Stimulated activated CD4-positive, alpha-beta T cell treated with anti-CD3 and anti-CD28 coated beads, Interleukin-1b, Interleukin-23, amount 100 ng/mL, for 48 hours (primary cell): ENCODE data around the gene CXCL6.

Experiments
- DNase-seq: peaks from one replicate; pipeline ENCODE4 v3.0.0-alpha.2; 2020

CXCL6 gene

DNA sequence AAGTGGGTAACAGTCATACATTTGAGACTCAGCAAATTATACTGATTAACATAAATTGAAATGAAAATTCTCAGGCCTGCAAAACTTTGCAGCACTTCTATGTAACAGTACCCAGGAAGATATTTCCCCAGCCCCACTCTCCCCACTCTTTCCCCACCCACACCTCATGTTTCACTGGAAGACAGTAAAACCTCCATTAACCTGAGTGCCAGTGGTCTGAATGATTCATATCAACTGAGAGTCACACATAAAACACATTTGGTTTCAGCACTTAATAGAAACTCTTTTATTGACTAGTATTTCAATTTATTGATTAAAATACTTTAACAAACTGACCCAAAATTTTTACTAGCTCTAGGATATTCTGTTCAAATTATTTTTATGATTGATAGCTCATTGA lies 6.9 kb downstream of the CXCL6 start:
- no peak for DNase-seq

DNA sequence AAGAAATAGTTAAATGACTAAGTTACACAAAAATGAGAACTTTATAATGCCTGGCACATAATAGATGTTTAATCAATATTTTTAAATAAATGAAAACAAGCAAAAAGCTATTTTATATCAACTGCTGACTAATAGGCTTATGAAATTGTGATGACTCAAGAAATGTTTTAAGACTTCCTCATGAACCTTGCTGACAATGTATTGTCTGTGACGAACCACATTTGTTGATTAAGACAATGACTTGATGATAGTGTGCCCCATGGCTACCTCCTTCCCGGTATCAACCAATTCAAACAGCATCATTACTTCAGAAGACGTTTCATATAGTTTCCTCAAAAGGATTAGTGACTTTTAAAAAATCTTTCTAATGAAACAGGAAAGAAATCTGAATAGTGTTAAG lies 7.9 kb downstream of the CXCL6 start:
- DNase-seq = no peak

DNA sequence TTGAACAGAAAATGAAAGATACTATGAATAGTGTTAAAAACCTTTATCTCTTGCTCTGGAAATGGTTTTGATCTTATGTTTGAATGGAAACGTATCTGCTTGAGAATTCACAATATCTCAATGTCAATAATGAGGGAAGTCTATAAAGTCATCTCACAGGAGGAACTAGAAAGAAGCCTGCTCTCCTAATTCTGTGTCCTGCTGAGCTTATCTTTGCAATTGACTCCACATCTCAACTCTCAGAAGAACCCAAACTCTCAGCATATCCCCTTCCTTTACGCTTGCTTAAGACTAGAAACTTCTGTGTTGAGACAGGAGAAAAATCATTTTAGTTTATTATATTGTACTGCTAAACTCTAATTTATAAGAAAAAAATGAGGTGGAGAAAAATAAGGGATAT lies 8.3 kb downstream of the CXCL6 start:
- no peak for DNase-seq

DNA sequence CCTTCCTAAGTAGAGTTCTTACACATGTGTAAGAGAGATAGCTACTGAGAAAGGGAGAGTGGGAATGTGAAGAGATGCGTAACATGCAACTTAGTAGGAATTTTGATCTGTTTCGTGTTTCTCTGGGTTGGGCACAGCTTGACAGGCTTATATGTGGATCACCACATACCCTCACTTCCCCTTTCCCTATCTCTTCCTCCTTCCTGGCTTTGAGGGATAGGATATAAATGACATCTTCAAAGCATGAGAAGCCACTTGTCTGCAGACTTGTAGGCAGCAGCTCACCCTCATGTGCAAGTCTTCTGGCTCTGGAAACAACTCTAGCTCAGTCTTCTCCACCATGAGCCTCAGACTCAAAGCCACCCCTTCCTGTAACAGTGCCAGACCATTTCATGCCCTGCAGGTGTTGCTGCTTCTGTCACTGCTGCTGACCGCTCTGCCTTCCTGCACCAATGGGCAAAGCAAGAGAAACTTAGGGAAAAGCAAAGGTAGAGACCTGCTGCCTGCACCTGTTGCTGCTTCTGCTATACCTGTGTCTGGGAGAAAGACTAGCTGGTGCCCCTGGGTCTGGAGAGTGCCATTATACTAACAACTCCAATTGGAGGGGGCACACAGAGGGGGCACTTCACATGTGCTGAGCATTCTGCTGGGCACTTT lies 11.2 kb downstream of the CXCL6 start:
- no peak for DNase-seq

DNA sequence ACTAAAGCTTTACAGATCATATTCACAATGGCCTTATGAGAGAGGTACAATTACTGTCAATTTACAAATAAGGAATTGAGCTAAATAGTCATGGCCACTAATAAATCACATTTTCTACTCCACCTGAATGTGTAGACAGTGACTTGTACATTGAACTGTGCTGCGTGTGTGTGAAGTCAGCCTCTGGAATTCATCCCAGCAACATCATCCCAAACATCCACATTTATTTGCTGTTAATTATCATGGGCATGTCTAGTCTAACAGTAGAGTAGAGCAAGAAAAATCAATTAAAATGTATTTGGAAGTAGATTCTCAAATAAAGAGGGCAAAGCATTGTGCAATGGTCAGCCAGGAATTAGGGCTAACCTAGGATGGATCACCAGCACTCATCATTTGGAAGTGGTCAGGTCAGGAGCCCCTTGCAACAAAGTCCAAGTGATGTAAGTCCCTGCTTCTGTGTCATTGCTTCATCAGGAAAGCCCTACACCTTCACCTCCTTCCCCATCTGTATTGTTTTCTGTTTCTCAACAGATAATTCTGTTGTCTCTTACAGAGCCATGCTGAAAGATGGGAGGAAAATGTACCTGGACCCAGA lies 11.8 kb downstream of the CXCL6 start:
- DNase-seq = no peak

DNA sequence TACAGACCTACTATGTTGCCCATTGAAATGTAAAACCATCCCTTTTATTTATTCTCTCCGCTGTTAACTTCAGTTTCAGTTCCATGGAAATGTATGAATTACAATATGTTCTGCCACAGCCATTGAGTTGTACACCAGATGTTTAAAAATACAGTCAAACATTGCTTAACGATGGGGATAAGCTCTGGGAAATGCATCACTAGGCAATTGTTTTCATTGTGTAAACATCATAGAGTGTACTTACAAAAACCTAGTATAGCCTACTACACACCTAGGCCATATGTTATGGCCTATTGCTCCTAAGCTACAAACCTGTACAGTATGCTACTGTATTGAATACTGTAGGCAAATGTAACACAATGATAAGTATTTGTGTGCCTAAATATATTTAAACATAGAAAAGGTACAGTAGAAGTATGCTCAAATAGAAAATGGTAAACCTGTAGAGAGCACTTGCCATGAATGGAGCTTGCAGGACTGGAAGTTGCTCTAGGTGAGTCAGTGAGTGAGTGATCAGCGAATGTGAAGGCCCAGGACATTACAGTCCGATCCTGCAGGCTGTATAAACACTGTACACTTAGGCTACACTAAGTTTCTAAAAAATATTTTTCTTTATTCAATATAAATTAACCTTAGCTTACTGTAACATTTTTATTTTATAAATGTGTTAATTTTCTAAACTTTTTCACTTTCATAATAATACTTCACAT lies 13.9 kb downstream of the CXCL6 start:
- no peak for DNase-seq

DNA sequence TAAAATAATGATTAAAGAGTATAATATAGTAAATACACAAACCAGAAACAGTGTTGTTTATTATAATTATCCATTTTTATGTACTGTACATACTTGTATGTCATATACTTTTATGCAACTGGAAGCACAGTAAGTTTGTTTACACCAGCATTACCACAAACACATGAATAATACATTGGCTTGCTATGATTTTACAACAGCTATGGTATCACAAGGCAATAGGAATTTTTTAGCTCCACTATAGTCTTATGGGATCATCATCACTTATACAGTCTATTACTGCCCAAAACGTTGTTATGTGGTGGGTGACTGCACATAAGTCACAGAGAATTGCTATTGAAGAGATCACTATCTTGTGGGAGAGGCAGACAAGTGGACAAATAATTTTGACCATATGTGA lies 14.8 kb downstream of the CXCL6 start:
- DNase-seq = no peak

DNA sequence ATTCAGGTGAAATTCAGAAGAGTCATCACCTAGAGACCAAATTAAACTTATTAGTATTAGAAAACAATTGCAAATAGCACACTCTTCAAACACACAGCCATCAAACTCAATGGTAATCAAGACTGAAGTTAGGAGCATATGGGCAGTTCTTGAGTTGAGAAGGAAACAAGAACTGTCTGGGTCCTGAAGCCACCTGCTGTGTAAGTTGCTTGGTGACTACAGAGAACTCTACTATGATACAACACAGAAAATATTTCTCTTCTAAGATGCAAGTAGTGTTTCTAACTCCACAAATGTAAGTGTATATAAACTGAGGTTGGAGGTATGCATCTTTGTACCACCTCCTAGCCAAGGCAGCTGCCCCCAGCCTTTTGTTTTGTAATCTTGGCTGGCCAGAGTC lies 16.3 kb downstream of the CXCL6 start:
- DNase-seq = no peak

DNA sequence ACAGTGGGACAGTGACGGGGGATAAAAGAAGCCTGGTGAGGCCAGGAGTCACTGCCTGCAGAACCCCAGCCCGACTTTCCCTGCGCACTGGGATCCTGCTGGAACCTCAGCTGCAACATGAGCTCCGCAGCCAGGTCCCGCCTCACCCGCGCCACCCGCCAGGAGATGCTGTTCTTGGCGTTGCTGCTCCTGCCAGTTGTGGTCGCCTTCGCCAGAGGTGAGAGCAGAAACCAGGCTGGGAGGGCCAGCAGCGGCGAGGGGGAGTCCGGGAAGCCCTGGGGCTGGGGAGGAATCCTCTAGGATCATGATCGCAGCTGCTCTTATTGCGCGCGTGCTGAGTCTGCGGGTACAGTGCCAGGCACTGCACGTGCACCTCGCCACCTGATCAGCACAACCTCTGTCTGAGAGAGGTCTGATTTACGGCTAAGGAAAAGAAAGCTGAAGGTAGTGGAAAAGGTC lies 16.8 kb downstream of the CXCL6 start, which contains the start of gene PF4V1:
Gene PF4V1 (plus strand): TSS at position 51 of the 459 bp plus-strand sequence. CDS start 67 bp downstream, at position 118.
- no peak for DNase-seq

DNA sequence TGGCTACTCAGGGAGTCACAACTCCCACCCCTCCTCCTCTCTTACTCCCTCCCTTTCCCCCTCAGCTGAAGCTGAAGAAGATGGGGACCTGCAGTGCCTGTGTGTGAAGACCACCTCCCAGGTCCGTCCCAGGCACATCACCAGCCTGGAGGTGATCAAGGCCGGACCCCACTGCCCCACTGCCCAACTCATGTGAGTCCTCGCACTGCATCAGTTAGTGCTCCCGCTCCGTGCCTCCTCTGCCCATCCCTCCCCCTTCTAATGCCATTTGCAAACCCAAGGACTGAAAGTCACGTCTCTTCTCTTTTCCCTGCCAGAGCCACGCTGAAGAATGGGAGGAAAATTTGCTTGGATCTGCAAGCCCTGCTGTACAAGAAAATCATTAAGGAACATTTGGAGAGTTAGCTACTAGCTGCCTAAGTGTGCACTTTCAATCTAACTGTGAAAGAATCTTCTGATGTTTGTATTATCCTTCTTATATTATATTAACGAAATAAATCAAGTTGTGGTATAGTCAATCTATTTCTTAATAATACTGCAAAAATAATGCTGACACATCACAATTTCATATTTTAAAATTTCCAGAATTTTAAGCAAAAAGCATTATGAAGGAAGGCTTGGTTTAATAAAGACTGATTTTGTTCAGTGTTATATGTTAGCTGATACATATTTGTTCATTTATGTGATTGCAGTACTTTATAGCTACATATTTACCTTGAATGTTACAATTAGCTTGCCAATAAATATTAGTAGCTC lies 17.4 kb downstream of the CXCL6 start:
- no peak for DNase-seq

DNA sequence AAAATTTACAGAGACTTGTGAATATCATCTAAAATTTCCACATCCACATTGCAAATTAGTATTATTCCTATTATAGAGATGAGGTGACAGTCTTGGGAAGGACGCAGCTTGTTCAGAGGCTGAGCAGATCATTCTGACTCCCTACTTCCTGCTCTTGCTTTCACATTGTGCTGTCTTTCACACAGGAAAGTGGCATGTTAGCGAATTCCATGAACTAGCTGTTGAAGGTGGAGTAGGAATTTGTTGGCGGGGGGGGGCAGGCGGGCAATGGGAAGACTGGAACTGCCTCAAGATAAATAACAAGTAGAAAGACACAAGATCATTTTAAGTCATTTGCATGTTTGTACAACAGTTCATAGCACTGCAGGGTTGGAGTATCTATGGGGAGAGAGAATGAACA lies 18.9 kb downstream of the CXCL6 start:
- DNase-seq = no peak

DNA sequence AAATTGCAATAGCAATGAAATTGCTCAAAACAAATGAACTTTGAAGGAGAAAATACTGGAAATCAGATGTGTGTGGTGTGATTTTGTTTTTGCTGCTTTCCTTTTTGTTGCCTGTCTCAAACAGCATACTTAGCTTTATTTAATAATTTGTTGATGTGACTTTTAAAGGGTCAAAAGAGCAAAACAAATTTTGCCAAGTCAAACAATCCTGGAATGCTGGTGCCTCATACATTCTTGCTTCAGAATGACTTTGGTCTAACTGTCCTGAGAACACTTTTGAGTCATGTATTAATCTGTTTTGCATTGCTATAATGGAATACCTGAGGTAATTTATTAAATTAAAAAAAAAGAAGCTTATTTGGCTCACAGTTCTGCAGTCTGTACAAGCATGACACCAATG lies 20.0 kb downstream of the CXCL6 start:
- no peak for DNase-seq

DNA sequence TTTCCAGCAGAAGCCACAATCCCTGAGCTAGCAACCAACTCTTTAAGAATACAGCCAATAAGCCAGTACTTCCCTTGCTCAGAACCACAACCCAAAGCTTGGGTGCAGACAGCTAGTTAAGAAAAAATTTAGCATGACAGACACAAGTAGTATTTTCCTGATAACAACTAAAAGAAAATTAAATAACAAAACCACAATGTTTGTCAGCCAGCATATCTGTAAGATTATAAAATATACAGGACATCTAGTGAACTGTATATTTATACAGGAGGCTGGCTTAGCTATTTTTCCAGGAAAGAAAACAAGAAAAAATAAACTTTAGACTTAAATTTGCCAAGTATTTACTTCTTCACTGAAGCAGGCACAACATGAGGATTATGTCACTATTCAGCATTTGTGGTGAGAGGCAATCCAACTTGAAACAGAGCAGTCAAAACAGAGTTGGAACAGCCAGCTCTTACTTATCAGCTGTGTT lies 23.2 kb downstream of the CXCL6 start:
- no peak for DNase-seq

DNA sequence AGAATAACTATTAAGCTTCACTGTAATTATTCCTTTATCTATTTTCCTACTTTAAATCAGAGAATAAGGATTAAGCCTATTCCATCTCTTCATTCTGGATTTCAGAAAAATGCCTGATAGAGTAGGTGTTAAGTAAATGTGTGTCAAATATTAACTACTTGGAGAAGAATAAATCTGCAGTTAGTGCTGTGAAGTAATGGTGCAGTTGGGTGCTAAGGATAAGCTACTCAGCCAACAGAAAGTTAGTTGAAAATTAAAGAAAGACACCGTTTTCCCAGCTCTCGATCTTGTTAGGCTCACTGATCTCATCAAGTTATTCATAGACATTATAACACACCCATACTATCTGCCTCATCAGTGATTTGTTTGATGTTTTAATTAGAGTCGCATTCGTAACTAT lies 23.7 kb downstream of the CXCL6 start:
- DNase-seq = no peak

DNA sequence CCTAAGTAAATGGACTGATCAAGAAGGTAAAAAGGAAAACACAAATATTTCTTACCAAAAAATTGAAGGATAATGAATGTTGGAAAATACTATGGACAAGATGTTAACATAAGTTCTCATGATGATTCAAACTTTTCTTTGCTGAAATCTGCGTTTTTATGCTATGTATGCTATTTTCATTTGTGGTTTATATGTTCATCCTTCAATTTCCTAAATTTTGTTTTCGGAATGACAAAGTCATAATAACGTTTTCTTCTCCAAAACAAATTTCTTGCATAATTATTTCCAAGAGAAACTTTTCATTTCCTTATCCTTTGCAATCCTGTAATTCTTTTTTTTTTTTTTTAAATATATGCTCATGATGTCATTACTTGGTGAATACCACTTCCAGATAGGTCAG lies 24.4 kb downstream of the CXCL6 start:
- DNase-seq = no peak

DNA sequence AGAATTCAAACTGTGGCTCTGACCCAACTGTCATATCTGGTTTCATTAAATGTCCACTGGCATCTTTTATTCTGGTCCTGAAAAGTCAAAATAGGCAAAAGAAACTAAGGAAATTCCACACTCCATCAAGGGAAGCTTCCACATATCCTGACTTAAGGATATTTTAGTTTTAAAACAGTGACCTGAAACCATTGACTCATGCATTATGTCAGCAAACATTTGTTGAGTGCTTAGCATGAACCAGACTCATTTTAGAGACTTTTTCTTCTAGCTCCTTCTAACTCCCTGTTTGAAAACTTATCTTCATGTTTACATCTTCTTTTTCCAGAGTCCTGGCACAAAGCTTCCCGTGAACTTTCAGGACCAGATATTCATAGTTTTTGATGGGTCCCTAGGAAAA lies 25.8 kb downstream of the CXCL6 start:
- no peak for DNase-seq

DNA sequence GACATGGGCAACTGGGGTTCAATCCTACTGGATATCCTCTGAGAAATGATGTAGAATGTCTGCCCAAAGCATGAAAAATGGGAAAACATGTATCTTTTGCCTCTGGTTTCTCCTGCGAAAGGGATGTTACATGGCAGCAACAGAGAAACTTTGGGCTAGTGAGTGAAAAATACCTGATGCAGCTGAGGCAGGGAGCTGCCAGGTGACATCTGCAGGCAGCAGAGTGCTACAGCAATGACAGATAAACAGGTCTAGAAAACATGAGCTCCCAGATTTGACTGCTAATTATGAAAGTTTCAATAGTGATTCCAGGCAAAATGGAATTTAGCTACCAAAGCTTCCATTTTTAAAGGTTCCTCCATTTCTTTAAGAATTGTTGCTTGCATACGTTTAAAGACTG lies 27.9 kb downstream of the CXCL6 start:
- DNase-seq = no peak

DNA sequence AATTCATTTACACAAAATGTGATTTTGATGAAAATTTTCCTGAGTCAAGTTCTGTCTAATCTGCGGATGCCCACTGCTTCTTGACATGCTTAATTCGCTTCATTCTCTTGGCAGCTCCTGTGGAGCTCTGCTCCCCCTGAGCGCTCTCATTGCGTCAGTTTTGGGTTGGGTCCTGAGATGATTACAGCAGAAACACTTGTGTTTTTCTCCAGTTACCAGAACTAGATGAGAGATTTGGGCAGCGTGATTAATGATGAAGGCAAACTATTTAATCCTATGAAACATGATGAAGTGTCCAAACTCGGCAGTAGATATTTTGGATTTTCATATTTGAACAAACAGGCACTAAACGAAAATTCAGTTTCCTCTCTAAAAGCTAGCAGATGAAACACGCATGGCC lies 28.5 kb downstream of the CXCL6 start:
- DNase-seq = no peak

DNA sequence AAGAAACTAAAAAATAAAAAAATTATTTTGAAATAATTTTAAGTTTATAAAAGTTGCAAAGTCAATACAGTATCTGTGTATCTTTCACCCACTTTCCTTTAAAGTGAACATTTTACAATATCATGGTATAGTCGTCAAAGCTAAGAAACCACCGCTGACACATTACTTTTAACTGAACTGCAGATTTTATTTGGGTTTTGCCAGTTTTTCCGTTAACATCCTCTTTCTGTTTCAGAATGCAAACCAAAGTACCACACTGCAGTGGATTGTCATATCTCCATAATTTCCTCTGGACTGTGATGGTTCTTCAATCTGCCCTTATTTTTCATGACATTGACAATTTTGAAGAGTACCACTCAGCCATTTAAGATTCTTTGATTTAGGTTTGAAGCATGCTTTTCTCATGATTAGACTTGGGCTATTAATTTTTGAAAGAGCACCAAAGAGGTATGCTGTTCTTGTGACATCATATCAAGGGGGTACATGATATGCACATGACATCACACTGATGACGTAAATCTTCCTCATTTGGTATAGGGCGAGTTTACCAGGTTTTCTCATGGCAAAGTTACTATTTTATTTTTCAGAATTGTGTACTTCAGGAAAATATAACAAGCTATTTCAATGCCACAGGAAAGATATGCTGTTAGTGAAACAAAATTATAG lies 29.1 kb downstream of the CXCL6 start:
- DNase-seq = no peak

DNA sequence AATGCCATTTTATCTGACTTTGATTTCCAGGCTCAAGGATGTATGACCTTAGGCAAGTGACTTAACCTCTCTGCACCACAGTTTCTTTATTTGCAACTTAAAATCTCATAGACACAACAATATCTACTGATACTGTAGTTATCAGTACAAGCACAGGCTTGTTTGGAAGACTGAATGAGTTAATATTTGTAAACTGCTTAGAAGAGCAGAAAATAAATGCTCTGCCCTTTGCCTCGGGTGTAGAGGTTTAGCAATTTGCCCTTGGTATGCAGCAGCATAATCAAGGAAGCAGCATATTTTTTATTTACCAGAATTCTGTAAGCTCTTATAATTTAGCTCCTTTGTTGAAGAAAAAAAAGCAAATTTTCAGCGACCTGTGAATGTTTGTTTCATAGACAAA lies 29.8 kb downstream of the CXCL6 start:
- DNase-seq = no peak

DNA sequence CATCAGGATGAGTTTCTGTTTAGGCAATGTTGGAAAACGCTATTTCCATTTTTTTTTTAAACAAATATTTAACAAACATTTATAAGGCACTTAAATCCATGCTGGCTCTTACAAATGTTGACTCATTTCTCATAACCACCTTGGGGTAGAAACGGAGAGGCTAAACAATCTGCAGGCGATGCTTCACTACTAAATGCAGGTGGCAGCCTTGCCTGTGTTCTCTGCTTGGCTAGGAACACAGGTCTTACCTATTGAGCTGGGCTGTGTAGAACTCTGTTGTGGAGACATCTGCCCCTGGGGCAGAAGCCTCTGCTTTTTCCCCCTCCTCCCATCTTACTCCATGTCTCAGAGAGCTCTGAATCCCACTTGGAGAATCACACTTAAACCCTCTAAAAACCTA lies 31.3 kb downstream of the CXCL6 start:
- DNase-seq = no peak

DNA sequence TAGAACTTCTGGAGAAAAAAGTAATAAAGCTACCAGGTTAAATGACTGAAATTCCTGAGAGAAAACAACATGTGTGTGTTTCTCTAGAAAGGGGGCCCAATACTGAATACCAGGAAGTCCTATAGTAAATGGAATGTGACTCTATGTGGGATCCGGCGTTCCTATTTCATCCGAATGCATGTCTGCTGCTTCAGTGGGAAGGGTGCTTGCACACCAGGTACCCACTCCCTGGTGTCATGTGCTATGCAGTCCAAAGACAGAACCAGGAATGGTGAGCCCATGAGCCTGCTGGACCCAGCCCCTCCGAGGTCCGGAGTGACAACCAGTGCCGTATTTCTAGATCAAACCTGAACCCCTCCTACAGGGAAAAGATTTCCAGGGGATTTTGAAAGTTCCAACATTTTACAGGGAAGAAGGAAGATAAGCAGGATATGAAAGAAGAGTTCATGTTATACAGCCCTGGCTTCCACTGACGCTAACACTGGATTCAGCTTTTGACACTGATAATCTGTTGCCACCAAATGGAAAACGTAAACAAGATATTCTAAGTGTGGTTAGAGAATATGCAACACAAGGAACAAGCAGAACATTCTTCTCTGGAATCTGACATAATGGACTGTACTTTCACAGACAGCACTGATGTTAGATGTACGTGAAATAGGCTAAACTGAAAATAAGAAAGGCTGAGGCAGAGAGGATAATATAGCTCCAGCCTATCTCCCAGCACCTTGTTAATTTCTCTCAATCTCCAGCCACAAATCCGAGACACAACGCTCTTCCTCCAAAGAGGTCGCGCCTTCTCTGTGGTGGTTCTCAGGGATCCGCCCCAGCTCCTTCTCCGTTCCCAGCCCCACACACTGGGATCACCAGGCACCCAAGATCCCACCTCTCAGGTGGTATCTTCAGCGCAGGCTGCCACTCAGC lies 32.0 kb downstream of the CXCL6 start:
- DNase-seq = no peak
